Measurements from ENCODE around the gene MS4A6A. TPM values are rescaled to one million over a fixed set of nuclear protein-coding genes. Genes with fewer than 3 reads are reported as not detected.

Gene MS4A6A
- total and polyA plus RNA-seq, 2 donors (not counting 3 experiments of a cell fraction or from before 2014, with no cell fraction given): 2.7 to 5.0 TPM

DNA sequence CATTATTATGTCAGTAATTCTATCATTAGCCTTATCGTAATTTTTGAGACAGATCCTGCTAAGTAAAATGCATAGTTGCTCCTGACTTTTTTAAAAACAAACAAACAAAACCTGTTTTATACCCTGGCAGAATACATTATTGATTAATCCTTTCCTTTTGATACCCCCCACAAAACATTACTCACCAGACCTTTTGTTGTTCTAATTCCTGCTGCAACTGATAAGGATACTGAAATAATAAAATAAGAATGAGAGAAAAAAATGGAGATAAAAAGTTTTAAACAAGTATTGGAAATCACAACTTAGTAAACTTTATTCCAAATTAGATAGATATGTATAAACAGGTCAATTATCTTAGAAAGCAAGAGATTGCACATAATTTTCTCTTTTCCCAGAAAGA lies 31.5 kb upstream of the MS4A6A start:
- Histone ChIP-seq H3K79me2 (ENCODE audit: control insufficient read depth, insufficient read depth, low read length) (no peaks in the 10 kb centered on the region), H3K27ac (ENCODE audit: insufficient read depth, low read depth, low read length) (peak overlapping the region; percentile 43), H3K27me3 (ENCODE audit: control insufficient read depth in 2 of 2, insufficient read depth in 2 of 2, low read length in 2 of 2) (no peaks in the 10 kb centered on the region), H3K4me1 (ENCODE audit: control insufficient read depth, extremely low read depth, insufficient read depth, low read length) (peaks cover 11% of the 10 kb centered on the region), H3K9ac (replicated peaks; ENCODE audit: extremely low read depth, insufficient read depth, low read length) (peak overlapping the region; percentile 3), H3K4me2 (ENCODE audit: insufficient read depth, low read length) (peak overlapping the region; percentile 46), H3K9me3 (replicated peaks; ENCODE audit: control insufficient read depth, insufficient read depth, low read length) (no peaks in the 10 kb centered on the region), H3K9me1 (replicated peaks; ENCODE audit: control insufficient read depth, extremely low read depth, insufficient read depth, low read length) (no peaks in the 10 kb centered on the region), H3K4me3 (replicated peaks in 1 of 3; ENCODE audit: insufficient read depth in 1 of 3, low read depth in 1 of 3, low read length in 3 of 3) (no peak overlapping the region), H4K20me1 (replicated peaks; ENCODE audit: control insufficient read depth, extremely low read depth, insufficient read depth, low read length) (no peaks in the 10 kb centered on the region), H3K36me3 (ENCODE audit: control insufficient read depth in 2 of 2, extremely low read depth in 1 of 2, insufficient read depth in 2 of 2, low read length in 2 of 2) (no peaks in the 10 kb centered on the region), H2AFZ (ENCODE audit: low read depth, low read length) (no peak overlapping the region)
- dilution Hi-C loops (cut with MboI; ENCODE audit: extremely low pct_ligation_motif_present, low sequenced_read_pairs) (no loop called here), intact Hi-C loops (cut with micrococcal nuclease) (loop anchor here (1.0 to 2.0 kb wide), 3 partner anchors 20 to 45 kb away; no protein-coding TSS in a partner anchor)
- CTCF ChIA-PET: interaction anchor here (0.7 to 1.0 kb wide), 3 partner anchors 19 to 44 kb away, joined by 3 to 5 read pairs (median 3); no protein-coding TSS in a partner anchor
- peak; percentile 79 for DNase-seq (ENCODE audit: low read depth, low spot score)
- POLR2A ChIA-PET: no interaction called here
- BruUV-seq (replicated peaks): no TSS peak
- TF ChIP-seq, protein P1, sequence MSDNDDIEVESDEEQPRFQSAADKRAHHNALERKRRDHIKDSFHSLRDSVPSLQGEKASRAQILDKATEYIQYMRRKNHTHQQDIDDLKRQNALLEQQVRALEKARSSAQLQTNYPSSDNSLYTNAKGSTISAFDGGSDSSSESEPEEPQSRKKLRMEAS (IDR thresholded peaks at IDR 0.05; ENCODE audit: insufficient read depth, insufficient read length): no peak
- TF ChIP-seq JUN (IDR thresholded peaks at IDR 0.05; ENCODE audit: borderline replicate concordance, insufficient read depth, insufficient read length, low read depth) (peak; percentile 60), MYC (IDR thresholded peaks at IDR 0.05; ENCODE audit: low read depth, low read length) (no peak), EZH2 (IDR thresholded peaks at IDR 0.05; ENCODE audit: borderline replicate concordance, low read depth, low read length, severe bottlenecking) (no peak), FOS (IDR thresholded peaks at IDR 0.05; ENCODE audit: borderline replicate concordance, insufficient read depth, low read length) (peak; percentile 20), POLR2A (IDR thresholded peaks at IDR 0.05; ENCODE audit: low read depth, low read length) (no peak), POLR2AphosphoS5 (IDR thresholded peaks at IDR 0.05; ENCODE audit: insufficient read depth, low read depth, low read length) (no peak), GATA2 (IDR thresholded peaks at IDR 0.05; ENCODE audit: insufficient read depth, insufficient read length, low read depth, low read length) (peak; percentile 51)
- TF ChIP-seq, protein P2, sequence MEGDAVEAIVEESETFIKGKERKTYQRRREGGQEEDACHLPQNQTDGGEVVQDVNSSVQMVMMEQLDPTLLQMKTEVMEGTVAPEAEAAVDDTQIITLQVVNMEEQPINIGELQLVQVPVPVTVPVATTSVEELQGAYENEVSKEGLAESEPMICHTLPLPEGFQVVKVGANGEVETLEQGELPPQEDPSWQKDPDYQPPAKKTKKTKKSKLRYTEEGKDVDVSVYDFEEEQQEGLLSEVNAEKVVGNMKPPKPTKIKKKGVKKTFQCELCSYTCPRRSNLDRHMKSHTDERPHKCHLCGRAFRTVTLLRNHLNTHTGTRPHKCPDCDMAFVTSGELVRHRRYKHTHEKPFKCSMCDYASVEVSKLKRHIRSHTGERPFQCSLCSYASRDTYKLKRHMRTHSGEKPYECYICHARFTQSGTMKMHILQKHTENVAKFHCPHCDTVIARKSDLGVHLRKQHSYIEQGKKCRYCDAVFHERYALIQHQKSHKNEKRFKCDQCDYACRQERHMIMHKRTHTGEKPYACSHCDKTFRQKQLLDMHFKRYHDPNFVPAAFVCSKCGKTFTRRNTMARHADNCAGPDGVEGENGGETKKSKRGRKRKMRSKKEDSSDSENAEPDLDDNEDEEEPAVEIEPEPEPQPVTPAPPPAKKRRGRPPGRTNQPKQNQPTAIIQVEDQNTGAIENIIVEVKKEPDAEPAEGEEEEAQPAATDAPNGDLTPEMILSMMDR (IDR thresholded peaks at IDR 0.05; ENCODE audit: extremely low read depth in 1 of 2, insufficient read depth in 1 of 2, low read depth in 1 of 2, low read length in 2 of 2): no peak
- FAIRE-seq: peak; percentile 31

Measured in endothelial cell of umbilical vein (primary cell).